DMS153 (cell line): Measurements from ENCODE around the gene SLC15A1.
"Not testable (repeated sequence)": the region's sequence is repeated elsewhere in the genome, so short reads cannot be mapped to it uniquely, and the experiment has no call there.

Source experiments
- DNase-seq: peaks from one replicate; lab custom pipeline; 2025; lab: John Stamatoyannopoulos, UW

Gene SLC15A1

GRCh38 chr13:98657506-98658085, 94.9 kb downstream of the SLC15A1 start:
- no peak for DNase-seq

- no peak for DNase-seq
Observed at GRCh38 chr13:98656223-98656622, 96.2 kb downstream of the SLC15A1 start.

- DNase-seq, result peak; percentile 65
Observed at GRCh38 chr13:98653463-98653985, 98.9 kb downstream of the SLC15A1 start.

GRCh38 chr13:98652721-98653462, 99.6 kb downstream of the SLC15A1 start:
- no peak for DNase-seq

GRCh38 chr13:98652276-98652675, 100.2 kb downstream of the SLC15A1 start:
- no peak for DNase-seq

- DNase-seq, result no peak
Observed at GRCh38 chr13:98651744-98652143, 100.7 kb downstream of the SLC15A1 start.

- no peak for DNase-seq
Observed at GRCh38 chr13:98650396-98651107, 101.9 kb downstream of the SLC15A1 start.

GRCh38 chr13:98649861-98650260, 102.6 kb downstream of the SLC15A1 start:
- no peak for DNase-seq

- no peak for DNase-seq
Observed at GRCh38 chr13:98648686-98649085, 103.8 kb downstream of the SLC15A1 start.

GRCh38 chr13:98648141-98648540, 104.3 kb downstream of the SLC15A1 start:
- no peak for DNase-seq

- DNase-seq, result no peak
Observed at GRCh38 chr13:98647121-98647520, 105.4 kb downstream of the SLC15A1 start.

GRCh38 chr13:98643479-98643878, 109.0 kb downstream of the SLC15A1 start:
- no peak for DNase-seq

- DNase-seq, result no peak
Observed at GRCh38 chr13:98641075-98641474, 111.4 kb downstream of the SLC15A1 start.

- DNase-seq, result not testable (repeated sequence)
Observed at GRCh38 chr13:98639785-98640184, 112.7 kb downstream of the SLC15A1 start.

GRCh38 chr13:98638352-98638751, 114.1 kb downstream of the SLC15A1 start:
- DNase-seq, result not testable (repeated sequence)
